Vagina (tissue), 2 donors: Measurements from ENCODE around the gene IQSEC1. TPM values are rescaled to one million over a fixed set of nuclear protein-coding genes. Genes with fewer than 3 reads are reported as not detected.

Experiments used
- DNase-seq, 2 donors: peaks; one replicate each; pipeline ENCODE4 v3.0.0-alpha.2; 2017; ENCODE audit errors: extremely low spot score in 2 of 2
- H3K27ac ChIP-seq: fragments of 200-600 bp; sonication (generic); one replicate; pipeline ENCODE4 v1.5.1; 2019
- H3K27me3 ChIP-seq: fragments of 200-600 bp; sonication (generic); one replicate; pipeline ENCODE4 v1.5.1; 2019
- H3K36me3 ChIP-seq, 2 donors: fragments of 200-600 bp; sonication (generic); one replicate each; pipeline ENCODE4 v1.5.1; 2017 to 2019
- H3K4me1 ChIP-seq: fragments of 200-600 bp; sonication (generic); one replicate; pipeline ENCODE4 v1.5.1; 2019
- H3K4me3 ChIP-seq, 2 donors: fragments of 200-600 bp; sonication (generic); 1 replicate in 1 of 2; 2 replicates in 1 of 2; pipeline ENCODE4 v1.5.1; 2016 to 2019
- H3K9me3 ChIP-seq: fragments of 200-600 bp; sonication (generic); one replicate; pipeline ENCODE4 v1.5.1; 2019
- CTCF ChIP-seq, 3 experiments: fragments of 450-650 bp in 2 of 3; fragments of 200-600 bp in 1 of 3; sonication (generic) in 1 of 3; IDR thresholded peaks; one replicate each; pipeline ENCODE4 v1.5.1; 2017 to 2019; ENCODE audit warnings: antibody characterized with exemption in 3 of 3, mild to moderate bottlenecking in 2 of 3, moderate library complexity in 2 of 3
- POLR2A ChIP-seq, 2 donors: fragments of 450-650 bp; IDR thresholded peaks; one replicate each; pipeline ENCODE4 v1.6.1; 2017; ENCODE audit warnings: antibody characterized with exemption in 2 of 2, mild to moderate bottlenecking in 2 of 2, moderate library complexity in 2 of 2
- POLR2AphosphoS5 ChIP-seq, 2 donors: sonication (generic); formaldehyde crosslinking; IDR thresholded peaks; one replicate each; pipeline ENCODE4 v1.9.0; 2017; ENCODE audit warnings: antibody characterized with exemption in 2 of 2, mild to moderate bottlenecking in 2 of 2, low read depth in 1 of 2; ENCODE audit not compliant: insufficient read depth in 1 of 2
- intact Hi-C: fragments of 100-400 bp; cut with DNase I; formaldehyde crosslinking; loops from one replicate; pipeline ENCODE4 v1.15.1; 2023
- total RNA-seq: library from RNA; depleted of rRNA; stranded (reverse); fragments of >200 nt; gene quantifications from one replicate; pipeline ENCODE4 v1.2.3, GENCODE V29; 2016

Gene IQSEC1
- total RNA-seq, 1 donor from 2014 or later, result 34.9 TPM

DNA sequence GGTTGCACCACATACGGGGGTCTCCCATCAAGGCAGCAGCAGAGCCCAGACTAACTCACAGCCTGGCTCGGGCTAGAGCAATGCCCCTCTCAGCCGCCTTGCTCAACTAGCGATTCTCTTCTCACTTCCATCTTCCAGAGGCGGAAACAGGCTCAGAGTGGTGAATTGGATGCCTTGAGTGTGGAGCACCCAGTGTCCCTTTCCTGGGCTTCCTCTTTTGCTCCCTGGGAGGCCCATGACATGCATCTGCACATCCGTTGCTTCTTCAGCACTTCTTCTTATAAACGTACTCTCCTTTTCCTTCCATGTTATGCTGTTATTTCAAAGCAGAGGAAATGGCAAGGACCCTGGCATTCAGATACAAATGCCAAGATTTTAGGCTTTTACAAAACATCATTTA is 2.1 kb upstream of the IQSEC1 start:
- TF ChIP-seq POLR2AphosphoS5 (IDR thresholded peaks at IDR 0.05; ENCODE audit: insufficient read depth in 1 of 2, low read depth in 1 of 2) (no peak), CTCF (IDR thresholded peaks at IDR 0.05) (no peak), POLR2A (IDR thresholded peaks at IDR 0.05) (no peak)
- Histone ChIP-seq H3K27ac (no peak overlapping the region), H3K27me3 (no peaks in the 10 kb centered on the region), H3K9me3 (no peaks in the 10 kb centered on the region), H3K4me3 (no peak overlapping the region), H3K4me1 (peaks cover 16% of the 10 kb centered on the region), H3K36me3 (no peaks in the 10 kb centered on the region)
- intact Hi-C loops, result no loop called here
- DNase-seq, result no peak

DNA sequence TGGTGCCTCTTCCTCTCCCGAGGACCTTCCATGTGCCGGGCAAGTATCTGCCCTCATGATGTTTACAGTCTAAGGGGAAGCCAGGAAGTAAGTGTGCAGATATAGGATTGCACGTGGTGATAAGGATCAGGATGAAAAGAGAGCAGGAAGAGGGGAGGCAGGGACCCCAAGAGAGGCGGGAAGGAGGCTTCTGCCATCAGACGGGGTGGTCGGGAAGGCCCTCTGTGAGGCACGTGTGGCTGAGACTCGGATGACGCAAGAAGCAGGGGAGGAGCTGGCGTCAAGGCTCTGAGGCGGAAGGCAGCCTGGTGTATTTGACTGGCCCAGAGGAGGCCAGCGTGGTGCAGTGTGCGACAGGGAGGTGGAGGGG is 762 bp upstream of the IQSEC1 start:
- H3K36me3 ChIP-seq, result no peaks in the 10 kb centered on the region
- intact Hi-C loops, result no loop called here
- H3K4me1 ChIP-seq, result peaks cover 16% of the 10 kb centered on the region
- no peak overlapping the region for H3K27ac ChIP-seq
- H3K9me3 ChIP-seq, result no peaks in the 10 kb centered on the region
- no peaks in the 10 kb centered on the region for H3K27me3 ChIP-seq
- DNase-seq, result no peak
- no peak for TF ChIP-seq POLR2A (IDR thresholded peaks at IDR 0.05)
- no peak for TF ChIP-seq CTCF (IDR thresholded peaks at IDR 0.05)
- no peak for TF ChIP-seq POLR2AphosphoS5 (IDR thresholded peaks at IDR 0.05; ENCODE audit: insufficient read depth in 1 of 2, low read depth in 1 of 2)
- H3K4me3 ChIP-seq, result no peak overlapping the region

- intact Hi-C loops, result no loop called here
- H3K4me1 ChIP-seq, result peaks cover 16% of the 10 kb centered on the region
- peak overlapping the region; percentile 13 to 19 for H3K4me3 ChIP-seq
- no peaks in the 10 kb centered on the region for H3K9me3 ChIP-seq
- TF ChIP-seq POLR2A (IDR thresholded peaks at IDR 0.05), result no peak
- TF ChIP-seq CTCF (IDR thresholded peaks at IDR 0.05), result no peak
- no peak for TF ChIP-seq POLR2AphosphoS5 (IDR thresholded peaks at IDR 0.05; ENCODE audit: insufficient read depth in 1 of 2, low read depth in 1 of 2)
- H3K36me3 ChIP-seq, result no peaks in the 10 kb centered on the region
- no peak overlapping the region for H3K27ac ChIP-seq
- H3K27me3 ChIP-seq, result no peaks in the 10 kb centered on the region
- DNase-seq, result no peak
These were observed 466 bp downstream of the IQSEC1 start for GRCh38 chr3:13072600-13073325.

GRCh38 chr3:13072239-13072599 is 1.0 kb downstream of the IQSEC1 start:
- intact Hi-C loops, result no loop called here

More at GRCh38 chr3:13072239-13072599, 1.0 kb downstream of the IQSEC1 start:
- no peak for DNase-seq
- H3K27ac ChIP-seq, result no peak overlapping the region
- H3K9me3 ChIP-seq, result no peaks in the 10 kb centered on the region
- H3K4me1 ChIP-seq, result peaks cover 16% of the 10 kb centered on the region
- H3K4me3 ChIP-seq, result no peak overlapping the region
- H3K27me3 ChIP-seq, result no peaks in the 10 kb centered on the region
- TF ChIP-seq POLR2A (IDR thresholded peaks at IDR 0.05) (no peak), CTCF (IDR thresholded peaks at IDR 0.05) (no peak), POLR2AphosphoS5 (IDR thresholded peaks at IDR 0.05; ENCODE audit: insufficient read depth in 1 of 2, low read depth in 1 of 2) (no peak)
- no peaks in the 10 kb centered on the region for H3K36me3 ChIP-seq
